ENCODE results near the gene ITFG2. TPM values are rescaled to one million over a fixed set of nuclear protein-coding genes. Genes with fewer than 3 reads are reported as not detected.
A peak's percentile ranks its signal among the peaks of the same experiment; 100 is the strongest.

The ITFG2 gene
- total and polyA plus RNA-seq, 2 experiments from 2014 or later = 30.4 to 45.5 TPM

DNA sequence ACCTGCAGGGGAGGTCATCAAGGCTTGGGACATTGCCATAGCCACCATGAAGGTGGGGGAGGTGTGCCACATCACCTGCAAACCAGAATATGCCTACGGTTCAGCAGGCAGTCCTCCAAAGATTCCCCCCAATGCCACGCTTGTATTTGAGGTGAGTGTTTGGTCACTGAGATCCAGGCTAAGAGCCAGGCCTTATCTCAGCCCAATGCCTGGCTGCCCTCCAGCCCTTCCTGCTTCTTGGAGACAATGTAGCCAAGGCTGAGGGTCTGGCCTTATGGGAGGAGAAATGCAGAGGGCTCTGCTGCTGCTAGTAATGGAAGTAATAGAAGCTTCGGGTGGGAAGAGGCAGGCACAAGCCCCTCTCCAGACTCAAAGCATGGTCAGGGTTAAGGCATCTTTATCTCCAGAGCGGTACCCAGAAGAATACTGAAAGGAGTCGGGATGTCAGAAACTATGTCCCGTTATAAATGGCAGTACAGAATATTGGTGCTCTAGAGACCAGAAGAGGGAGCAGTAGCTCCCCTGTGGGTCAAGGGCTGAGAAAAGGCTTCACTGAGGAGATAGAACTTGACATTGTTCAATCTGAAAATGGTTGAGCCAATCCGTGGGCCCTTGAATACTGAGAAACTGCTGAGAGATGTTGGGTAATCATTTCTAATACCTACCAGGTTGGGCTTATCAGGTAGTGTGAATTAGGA is 14.6 kb upstream of the ITFG2 start:
- H3K27me3 ChIP-seq = no peaks in the 10 kb centered on the region
- peaks cover 8% of the 10 kb centered on the region for H3K4me1 ChIP-seq (ENCODE audit: low read depth)
- no peak overlapping the region for H3K27ac ChIP-seq
- no peaks in the 10 kb centered on the region for H3K9me3 ChIP-seq (ENCODE audit: low read depth)
- H3K4me3 ChIP-seq = no peak overlapping the region
- TF ChIP-seq CTCF (IDR thresholded peaks at IDR 0.05; ENCODE audit: low read depth, low read length) = peak; percentile 31
- H3K36me3 ChIP-seq = peaks cover 53% of the 10 kb centered on the region
- peak in 1 of 2 donors; percentile 69 for DNase-seq (ENCODE audit: low read depth in 1 of 2, low spot score in 1 of 2)

DNA sequence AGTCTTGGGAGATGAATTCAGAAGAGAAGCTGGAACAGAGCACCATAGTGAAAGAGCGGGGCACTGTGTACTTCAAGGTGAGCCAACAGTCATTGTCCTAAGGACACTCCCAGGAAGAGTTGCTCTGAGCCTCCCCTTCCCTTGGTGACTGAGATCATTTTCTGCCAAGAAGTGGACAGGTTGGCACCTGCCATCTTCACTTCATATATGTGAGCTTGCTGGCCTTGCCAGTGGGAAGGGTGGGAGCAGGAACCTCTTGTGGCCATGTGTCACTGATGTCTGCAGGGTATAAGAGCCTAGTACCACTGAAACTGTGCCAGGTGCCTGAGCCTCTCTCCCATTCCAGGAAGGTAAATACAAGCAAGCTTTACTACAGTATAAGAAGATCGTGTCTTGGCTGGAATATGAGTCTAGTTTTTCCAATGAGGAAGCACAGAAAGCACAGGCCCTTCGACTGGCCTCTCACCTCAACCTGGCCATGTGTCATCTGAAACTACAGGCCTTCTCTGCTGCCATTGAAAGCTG is 12.4 kb upstream of the ITFG2 start:
- H3K36me3 ChIP-seq = peaks cover 62% of the 10 kb centered on the region
- H3K27me3 ChIP-seq = no peaks in the 10 kb centered on the region
- peaks cover 8% of the 10 kb centered on the region for H3K4me1 ChIP-seq (ENCODE audit: low read depth)
- DNase-seq (ENCODE audit: low read depth in 1 of 2, low spot score in 1 of 2) = no peak
- TF ChIP-seq CTCF (IDR thresholded peaks at IDR 0.05; ENCODE audit: low read depth, low read length) = no peak
- no peak overlapping the region for H3K27ac ChIP-seq
- no peaks in the 10 kb centered on the region for H3K9me3 ChIP-seq (ENCODE audit: low read depth)
- H3K4me3 ChIP-seq = no peak overlapping the region

GRCh38 chr12:2801044-2801783 is 11.3 kb upstream of the ITFG2 start:
- Histone ChIP-seq H3K27ac (no peak overlapping the region), H3K4me3 (no peak overlapping the region), H3K4me1 (ENCODE audit: low read depth) (peaks cover 5% of the 10 kb centered on the region), H3K9me3 (ENCODE audit: low read depth) (no peaks in the 10 kb centered on the region), H3K36me3 (peaks cover 62% of the 10 kb centered on the region), H3K27me3 (no peaks in the 10 kb centered on the region)
- no peak for TF ChIP-seq CTCF (IDR thresholded peaks at IDR 0.05; ENCODE audit: low read depth, low read length)
- no peak for DNase-seq (ENCODE audit: low read depth in 1 of 2, low spot score in 1 of 2)

- no peaks in the 10 kb centered on the region for H3K27me3 ChIP-seq
- H3K4me3 ChIP-seq = no peak overlapping the region
- peak overlapping the region; percentile 84 for H3K27ac ChIP-seq
- peaks cover 50% of the 10 kb centered on the region for H3K36me3 ChIP-seq
- DNase-seq (ENCODE audit: low read depth in 1 of 2, low spot score in 1 of 2) = no peak
- no peaks in the 10 kb centered on the region for H3K4me1 ChIP-seq (ENCODE audit: low read depth)
- H3K9me3 ChIP-seq (ENCODE audit: low read depth) = no peaks in the 10 kb centered on the region
- TF ChIP-seq CTCF (IDR thresholded peaks at IDR 0.05; ENCODE audit: low read depth, low read length) = no peak
Measured at GRCh38 chr12:2803635-2804392, 8.7 kb upstream of the ITFG2 start.

DNA sequence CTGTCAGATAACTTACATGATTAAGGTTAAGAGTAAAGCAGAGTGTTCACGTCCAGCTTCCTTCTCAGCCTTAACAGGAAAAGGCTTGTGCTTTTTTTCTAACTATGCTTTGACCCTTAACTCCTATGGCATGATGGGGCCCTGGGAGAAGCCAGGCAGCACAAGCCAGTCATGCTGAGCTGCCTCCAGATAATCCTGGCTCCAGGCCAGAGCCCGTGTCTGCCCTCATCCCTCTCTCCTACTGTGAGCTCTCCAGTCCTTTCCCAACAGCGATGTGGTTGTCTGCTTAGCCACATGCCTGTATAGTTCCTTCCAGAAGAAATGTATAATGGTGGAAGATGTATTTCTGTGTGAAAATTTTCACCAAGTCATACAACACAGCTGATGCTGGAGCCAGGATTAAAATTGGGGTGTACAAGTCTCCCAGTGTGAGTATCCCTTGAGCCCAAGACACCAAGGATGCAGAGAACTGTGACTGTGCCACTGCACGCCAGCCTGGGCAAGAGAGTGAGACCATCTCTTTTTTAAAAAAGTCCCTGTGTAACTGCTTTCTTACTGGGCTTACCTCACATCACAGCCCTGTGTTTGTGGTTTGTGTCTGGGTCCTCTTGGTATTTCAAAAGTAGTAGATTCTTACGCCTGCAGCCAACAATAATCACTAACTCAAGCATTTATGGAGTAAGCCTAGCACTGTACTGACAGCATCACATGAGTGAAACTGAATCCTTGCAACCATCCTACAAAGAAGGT is 7.9 kb upstream of the ITFG2 start:
- Histone ChIP-seq H3K36me3 (peaks cover 42% of the 10 kb centered on the region), H3K4me3 (no peak overlapping the region), H3K4me1 (ENCODE audit: low read depth) (no peaks in the 10 kb centered on the region), H3K9me3 (ENCODE audit: low read depth) (no peaks in the 10 kb centered on the region), H3K27me3 (no peaks in the 10 kb centered on the region), H3K27ac (peak overlapping the region; percentile 84)
- no peak for TF ChIP-seq CTCF (IDR thresholded peaks at IDR 0.05; ENCODE audit: low read depth, low read length)
- DNase-seq (ENCODE audit: low read depth in 1 of 2, low spot score in 1 of 2) = peak; percentile 79 to 91
